ENCODE measurements around the gene CLIP3. TPM values are rescaled to one million over a fixed set of nuclear protein-coding genes. Genes with fewer than 3 reads are reported as not detected.

The CLIP3 gene
- total RNA-seq, 2 experiments from 2014 or later, result 0.47 to 0.85 TPM

DNA sequence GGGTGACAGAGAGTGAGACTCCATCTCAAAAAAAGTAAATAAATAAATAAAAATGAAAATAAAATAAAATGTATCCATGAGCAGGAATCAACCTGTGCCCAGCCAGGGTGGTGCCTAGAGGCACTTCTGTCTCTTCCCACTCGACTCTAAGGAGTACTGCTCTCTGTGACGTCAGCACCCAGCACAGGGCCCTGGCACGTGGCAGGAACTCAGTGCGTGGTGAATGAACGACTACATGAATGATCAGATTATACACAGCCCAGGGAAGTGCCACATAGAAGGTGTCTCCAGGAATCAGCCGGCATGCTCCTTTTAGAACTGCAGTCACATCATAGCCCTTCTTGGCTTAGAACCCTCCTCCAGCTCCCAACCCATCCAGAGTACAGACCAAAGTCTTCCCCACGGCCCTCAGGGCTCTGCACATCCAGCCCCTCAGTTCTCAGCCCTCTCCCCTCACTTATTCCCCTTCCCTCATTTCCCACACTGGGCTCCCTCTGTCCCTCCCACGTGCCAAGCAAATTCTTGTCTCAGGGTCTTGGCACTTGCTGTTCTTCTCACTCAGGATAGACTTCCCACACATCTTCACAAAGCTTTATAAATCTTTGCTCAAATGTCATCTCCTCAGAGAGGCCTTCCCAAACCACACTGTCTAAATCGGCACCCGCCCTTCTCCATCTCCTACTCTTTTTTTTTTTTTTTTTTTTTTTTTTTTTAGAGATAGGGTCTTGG lies 4.2 kb downstream of the CLIP3 start:
- H3K36me3 Mint-ChIP-seq (ENCODE audit: low read depth), result peaks cover 18% of the 10 kb centered on the region
- no peaks in the 10 kb centered on the region for H3K4me1 Mint-ChIP-seq (ENCODE audit: low read depth)
- H3K4me3 Mint-ChIP-seq, result no peak overlapping the region
- peaks cover under 1% of the 10 kb centered on the region for H3K36me3 ChIP-seq (ENCODE audit: insufficient read depth, low read length)
- no peak overlapping the region for H3K27ac Mint-ChIP-seq
- peaks cover 0 to 4% of the 10 kb centered on the region in 2 experiments for H3K27me3 ChIP-seq (ENCODE audit: control insufficient read depth in 1 of 2, insufficient read depth in 2 of 2, low read length in 2 of 2)
- no peak overlapping the region for H3K4me3 ChIP-seq (ENCODE audit: low read length)
- H3K27ac ChIP-seq (ENCODE audit: low read depth in 1 of 2, low read length in 2 of 2), result no peak overlapping the region
- intact Hi-C loops (cut with DNase I, micrococcal nuclease), result no loop called here
- H3K9me3 ChIP-seq (ENCODE audit: control insufficient read depth in 1 of 2, insufficient read depth in 1 of 2, low read length in 2 of 2), result no peaks in the 10 kb centered on the region
- no peaks in the 10 kb centered on the region for H3K9me3 Mint-ChIP-seq
- TF ChIP-seq, protein P1, sequence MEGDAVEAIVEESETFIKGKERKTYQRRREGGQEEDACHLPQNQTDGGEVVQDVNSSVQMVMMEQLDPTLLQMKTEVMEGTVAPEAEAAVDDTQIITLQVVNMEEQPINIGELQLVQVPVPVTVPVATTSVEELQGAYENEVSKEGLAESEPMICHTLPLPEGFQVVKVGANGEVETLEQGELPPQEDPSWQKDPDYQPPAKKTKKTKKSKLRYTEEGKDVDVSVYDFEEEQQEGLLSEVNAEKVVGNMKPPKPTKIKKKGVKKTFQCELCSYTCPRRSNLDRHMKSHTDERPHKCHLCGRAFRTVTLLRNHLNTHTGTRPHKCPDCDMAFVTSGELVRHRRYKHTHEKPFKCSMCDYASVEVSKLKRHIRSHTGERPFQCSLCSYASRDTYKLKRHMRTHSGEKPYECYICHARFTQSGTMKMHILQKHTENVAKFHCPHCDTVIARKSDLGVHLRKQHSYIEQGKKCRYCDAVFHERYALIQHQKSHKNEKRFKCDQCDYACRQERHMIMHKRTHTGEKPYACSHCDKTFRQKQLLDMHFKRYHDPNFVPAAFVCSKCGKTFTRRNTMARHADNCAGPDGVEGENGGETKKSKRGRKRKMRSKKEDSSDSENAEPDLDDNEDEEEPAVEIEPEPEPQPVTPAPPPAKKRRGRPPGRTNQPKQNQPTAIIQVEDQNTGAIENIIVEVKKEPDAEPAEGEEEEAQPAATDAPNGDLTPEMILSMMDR (IDR thresholded peaks at IDR 0.05), result no peak
- no peaks in the 10 kb centered on the region for H3K27me3 Mint-ChIP-seq
- ChIA-PET CTCF (no interaction called here), POLR2A (no interaction called here)
- peaks cover 10% of the 10 kb centered on the region for H3K4me1 ChIP-seq (ENCODE audit: insufficient read depth, low read length)
- DNase-seq (no peak), ATAC-seq (ENCODE audit: poor library complexity) (no peak)

DNA sequence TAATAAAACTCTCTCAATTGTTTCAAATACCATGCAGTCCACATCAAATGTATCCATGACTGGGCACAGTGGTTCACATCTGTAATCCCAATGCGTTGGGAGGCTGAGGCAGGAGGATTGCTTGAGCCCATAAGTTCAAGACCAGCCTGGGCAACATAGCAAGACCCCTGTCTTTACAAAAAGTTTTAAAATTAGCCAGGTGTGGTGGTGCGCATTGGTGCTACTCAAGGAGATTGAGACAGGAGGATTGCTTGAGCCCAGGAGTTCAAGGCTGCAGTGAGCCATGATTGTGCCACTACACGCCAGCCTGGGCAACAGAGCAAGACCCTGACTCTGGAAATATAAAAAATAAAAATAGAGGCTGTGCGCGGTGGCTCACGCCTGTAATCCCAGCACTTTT lies 5.0 kb downstream of the CLIP3 start:
- TF ChIP-seq, protein P1 (IDR thresholded peaks at IDR 0.05), result no peak
- H3K4me3 ChIP-seq (ENCODE audit: low read length), result no peak overlapping the region

DNA sequence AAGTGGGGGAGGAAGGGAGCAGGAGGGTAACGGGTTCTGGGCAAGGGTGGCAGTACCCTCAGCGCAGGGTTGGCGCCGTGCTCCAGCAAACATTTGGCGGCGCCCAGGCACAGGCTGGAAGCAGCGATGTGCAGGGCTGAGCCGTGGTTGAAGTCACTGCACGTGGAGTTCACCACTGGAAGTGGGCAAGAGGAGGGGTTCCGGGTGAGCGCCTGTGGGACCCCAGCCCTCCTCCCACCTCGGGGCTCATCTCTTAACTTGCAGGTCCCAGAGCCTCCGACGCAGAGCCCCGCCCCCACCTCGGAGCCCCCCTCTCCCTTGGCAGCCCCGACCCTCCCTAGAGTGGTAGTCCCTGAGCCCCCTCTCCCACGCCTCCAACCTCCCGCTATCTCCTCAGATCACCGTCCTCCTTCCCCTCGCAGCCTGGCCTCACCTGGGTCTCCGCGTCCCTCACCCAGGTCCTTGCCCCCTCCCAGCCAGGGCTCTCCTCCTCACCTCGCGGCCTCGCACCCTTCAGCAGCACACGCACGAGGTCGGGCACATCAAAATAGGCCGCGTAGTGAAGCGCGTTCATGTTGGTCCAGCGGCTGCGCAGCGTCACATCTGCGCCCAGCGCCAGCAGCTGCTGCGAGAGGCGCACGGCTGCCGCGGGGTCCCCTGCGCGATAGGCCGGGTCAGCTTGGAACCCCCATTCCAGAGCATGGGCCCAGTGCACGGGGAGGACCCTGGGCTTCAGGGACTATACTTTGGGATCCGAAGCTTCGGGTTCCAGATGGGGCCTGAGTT lies 6.4 kb downstream of the CLIP3 start:
- CTCF ChIA-PET, result no interaction called here
- Histone ChIP-seq H3K9me3 (ENCODE audit: control insufficient read depth in 1 of 2, insufficient read depth in 1 of 2, low read length in 2 of 2) (no peaks in the 10 kb centered on the region), H3K27ac (ENCODE audit: low read depth in 1 of 2, low read length in 2 of 2) (no peak overlapping the region), H3K4me1 (ENCODE audit: insufficient read depth, low read length) (no peaks in the 10 kb centered on the region), H3K4me3 (ENCODE audit: low read length) (no peak overlapping the region), H3K36me3 (ENCODE audit: insufficient read depth, low read length) (peaks cover 10% of the 10 kb centered on the region), H3K27me3 (ENCODE audit: control insufficient read depth in 1 of 2, insufficient read depth in 2 of 2, low read length in 2 of 2) (no peaks in the 10 kb centered on the region)
- Mint-ChIP-seq H3K27ac (no peak overlapping the region), H3K36me3 (ENCODE audit: low read depth) (peaks cover 23% of the 10 kb centered on the region), H3K4me3 (no peak overlapping the region), H3K27me3 (no peaks in the 10 kb centered on the region), H3K9me3 (no peaks in the 10 kb centered on the region), H3K4me1 (ENCODE audit: low read depth) (no peaks in the 10 kb centered on the region)
- TF ChIP-seq, protein P1 (IDR thresholded peaks at IDR 0.05), result no peak
- DNase-seq (no peak), ATAC-seq (ENCODE audit: poor library complexity) (no peak)
- POLR2A ChIA-PET, result no interaction called here
- intact Hi-C loops (cut with DNase I, micrococcal nuclease), result no loop called here

More for the DNA sequence above, 5.0 kb downstream of the CLIP3 start:
- ChIA-PET CTCF (no interaction called here), POLR2A (no interaction called here)
- Mint-ChIP-seq H3K27me3 (no peaks in the 10 kb centered on the region), H3K36me3 (ENCODE audit: low read depth) (peaks cover 23% of the 10 kb centered on the region), H3K9me3 (no peaks in the 10 kb centered on the region), H3K4me3 (no peak overlapping the region), H3K27ac (no peak overlapping the region), H3K4me1 (ENCODE audit: low read depth) (no peaks in the 10 kb centered on the region)
- ATAC-seq (ENCODE audit: poor library complexity) (no peak), DNase-seq (no peak)
- intact Hi-C loops (cut with DNase I, micrococcal nuclease), result no loop called here
- no peaks in the 10 kb centered on the region for H3K9me3 ChIP-seq (ENCODE audit: control insufficient read depth in 1 of 2, insufficient read depth in 1 of 2, low read length in 2 of 2)
- no peak overlapping the region for H3K27ac ChIP-seq (ENCODE audit: low read depth in 1 of 2, low read length in 2 of 2)
- H3K27me3 ChIP-seq (ENCODE audit: control insufficient read depth in 1 of 2, insufficient read depth in 2 of 2, low read length in 2 of 2), result peaks cover 0 to 4% of the 10 kb centered on the region in 2 experiments
- H3K4me1 ChIP-seq (ENCODE audit: insufficient read depth, low read length), result peaks cover 5% of the 10 kb centered on the region
- peaks cover 5% of the 10 kb centered on the region for H3K36me3 ChIP-seq (ENCODE audit: insufficient read depth, low read length)
